GM21723 (cell line): Measurements from ENCODE around the gene TRAF6.
"Not testable (repeated sequence)": the region's sequence is repeated elsewhere in the genome, so short reads cannot be mapped to it uniquely, and the experiment has no call there.

ENCODE experiments used
- ATAC-seq: cut with Tn5 transposase; IDR thresholded peaks from one replicate; pipeline ENCODE4 v1.9.1; 2021; ENCODE audit warnings: mild to moderate bottlenecking, moderate library complexity; ENCODE audit not compliant: unreplicated experiment

The TRAF6 gene, protein sequence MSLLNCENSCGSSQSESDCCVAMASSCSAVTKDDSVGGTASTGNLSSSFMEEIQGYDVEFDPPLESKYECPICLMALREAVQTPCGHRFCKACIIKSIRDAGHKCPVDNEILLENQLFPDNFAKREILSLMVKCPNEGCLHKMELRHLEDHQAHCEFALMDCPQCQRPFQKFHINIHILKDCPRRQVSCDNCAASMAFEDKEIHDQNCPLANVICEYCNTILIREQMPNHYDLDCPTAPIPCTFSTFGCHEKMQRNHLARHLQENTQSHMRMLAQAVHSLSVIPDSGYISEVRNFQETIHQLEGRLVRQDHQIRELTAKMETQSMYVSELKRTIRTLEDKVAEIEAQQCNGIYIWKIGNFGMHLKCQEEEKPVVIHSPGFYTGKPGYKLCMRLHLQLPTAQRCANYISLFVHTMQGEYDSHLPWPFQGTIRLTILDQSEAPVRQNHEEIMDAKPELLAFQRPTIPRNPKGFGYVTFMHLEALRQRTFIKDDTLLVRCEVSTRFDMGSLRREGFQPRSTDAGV

GRCh38 chr11:36509694-36510593 lies at the start of gene TRAF6:
Gene TRAF6, minus strand, starts transcription at chr11:36510272. Its CDS starts 8,757 bp downstream, at chr11:36501515.
- peak; percentile 97 for ATAC-seq

- ATAC-seq, result peak; percentile 100
Measured at GRCh38 chr11:36558571-36559413, 48.7 kb upstream of the TRAF6 start.

- ATAC-seq, result no peak
Measured at GRCh38 chr11:36557991-36558390, 47.9 kb upstream of the TRAF6 start.

GRCh38 chr11:36557390-36557789 lies 47.3 kb upstream of the TRAF6 start:
- not testable (repeated sequence) for ATAC-seq

DNA sequence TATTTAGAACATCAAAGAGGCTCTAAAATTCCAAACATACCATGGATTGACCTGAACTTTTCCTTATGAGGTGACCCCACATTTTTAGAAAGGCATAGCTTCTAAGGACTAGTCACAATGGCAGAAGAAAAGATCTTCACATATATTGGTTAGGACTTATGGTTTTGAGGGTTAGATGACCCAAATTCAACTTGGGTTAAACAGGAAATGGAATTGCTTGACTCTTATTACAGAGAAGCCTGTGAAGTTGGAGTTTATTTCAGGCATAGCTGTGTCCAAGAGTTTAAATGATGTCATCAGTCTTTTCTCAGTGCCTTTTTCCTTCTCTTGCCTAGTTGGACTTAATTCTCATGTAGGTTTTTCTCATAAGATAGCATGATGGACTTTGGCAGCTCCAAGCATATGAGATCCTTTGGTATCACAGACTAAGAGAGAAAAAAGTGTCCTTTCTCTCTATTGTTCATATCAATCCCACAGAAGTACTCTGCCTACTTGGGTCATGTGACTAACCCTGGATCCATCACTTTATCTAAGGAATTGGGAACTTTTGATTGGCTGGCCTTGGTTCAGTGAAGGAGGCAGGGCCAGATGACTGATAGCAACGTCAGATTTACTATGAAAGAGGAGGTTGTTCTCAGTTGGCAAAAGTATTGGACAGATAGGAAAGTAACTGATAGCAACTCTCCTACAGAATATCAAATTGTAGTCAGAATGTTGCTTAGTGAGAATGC lies 40.5 kb upstream of the TRAF6 start:
- no peak for ATAC-seq

DNA sequence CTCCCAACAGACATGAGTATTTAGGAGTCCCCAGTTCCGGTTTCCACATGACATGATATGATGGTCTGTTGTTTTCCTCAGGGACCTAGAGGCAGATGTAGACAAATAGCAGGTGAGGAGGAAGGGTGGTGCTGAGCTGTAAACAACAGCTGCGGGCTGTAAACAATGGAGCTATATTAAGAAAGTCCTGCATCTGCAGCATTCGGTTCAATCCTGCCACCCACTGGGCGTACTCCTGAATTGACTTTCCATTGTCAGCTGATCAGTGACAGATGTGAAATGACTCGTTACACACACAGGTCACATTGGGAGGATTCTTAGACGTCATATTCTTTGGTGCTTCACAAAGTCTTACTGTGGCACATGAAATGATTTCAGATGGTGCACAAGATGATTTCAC lies 30.9 kb upstream of the TRAF6 start:
- ATAC-seq, result peak; percentile 100

DNA sequence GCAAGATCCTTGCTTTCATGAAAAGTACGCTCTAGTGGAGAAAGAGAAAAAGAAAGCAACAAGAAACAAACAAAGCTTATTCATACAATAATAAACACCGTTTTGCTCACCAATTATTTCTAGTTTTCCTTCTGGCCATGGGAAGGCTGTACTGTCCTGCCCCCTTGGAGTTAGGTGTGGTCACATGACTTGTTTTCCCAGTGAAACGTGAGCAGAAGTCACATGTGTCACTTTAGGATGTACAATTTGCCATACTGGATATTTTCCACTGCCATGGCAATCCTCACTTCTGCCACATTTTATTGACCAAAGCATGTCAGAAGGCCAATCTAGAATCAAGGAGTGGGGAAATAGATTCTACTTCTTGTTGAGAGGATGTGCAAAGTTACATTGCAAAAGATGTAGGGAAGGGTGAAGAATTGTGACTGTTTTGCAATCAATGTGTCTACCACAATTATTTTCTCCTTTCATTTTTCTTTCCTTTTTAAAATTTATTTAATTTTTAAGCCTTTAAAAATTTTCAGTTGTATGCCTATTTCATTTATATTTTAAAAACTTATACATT lies 24.3 kb upstream of the TRAF6 start:
- no peak for ATAC-seq

- ATAC-seq, result no peak
Measured at GRCh38 chr11:36532941-36533601, 23.0 kb upstream of the TRAF6 start.

- ATAC-seq, result no peak
Measured at GRCh38 chr11:36530840-36531239, 20.8 kb upstream of the TRAF6 start.

GRCh38 chr11:36513965-36514364 lies 3.9 kb upstream of the TRAF6 start:
- ATAC-seq, result no peak

GRCh38 chr11:36512016-36512415 lies 1.9 kb upstream of the TRAF6 start:
- no peak for ATAC-seq

GRCh38 chr11:36511062-36511461 lies 990 bp upstream of the TRAF6 start:
- ATAC-seq, result not testable (repeated sequence)

DNA sequence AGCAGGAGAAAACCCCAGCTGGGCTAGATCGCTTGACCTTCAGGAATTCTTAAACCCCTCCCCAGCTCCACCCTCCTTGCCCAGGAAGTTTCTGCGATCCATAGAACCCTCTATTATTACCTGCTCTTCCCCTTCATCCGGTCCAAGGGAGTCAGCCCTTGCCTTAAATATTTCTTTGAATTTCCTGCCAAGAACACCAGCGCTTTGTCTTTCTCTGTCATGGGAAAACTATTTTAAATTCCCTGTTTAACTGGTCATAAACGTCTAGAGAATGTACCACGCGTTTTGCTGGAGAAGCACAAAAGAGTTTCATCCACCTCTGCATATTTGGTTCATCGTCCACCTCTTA lies 496 bp upstream of the TRAF6 start:
- no peak for ATAC-seq

- ATAC-seq, result peak; percentile 24
Measured at GRCh38 chr11:36509201-36509639, 852 bp downstream of the TRAF6 start.

DNA sequence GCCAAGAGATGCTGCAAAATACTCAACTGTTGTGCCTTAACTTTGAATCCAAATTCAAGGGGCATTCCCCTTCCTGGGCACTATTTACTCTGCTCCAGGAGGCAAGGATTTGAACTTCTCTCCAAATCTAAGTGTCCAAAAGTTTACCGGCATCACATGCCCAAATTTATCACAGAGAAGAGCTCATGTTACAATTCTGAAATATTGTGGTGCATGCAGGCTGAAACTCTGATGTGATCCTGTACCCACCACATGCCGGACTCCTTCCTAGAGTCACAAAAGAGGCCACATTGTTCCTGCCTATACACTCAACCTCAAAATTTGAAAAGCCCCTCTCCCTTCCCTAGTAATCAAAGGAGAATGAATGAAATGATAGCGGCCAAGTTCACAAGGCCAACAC lies 1.3 kb downstream of the TRAF6 start:
- ATAC-seq, result no peak

GRCh38 chr11:36507824-36508489 lies 2.1 kb downstream of the TRAF6 start:
- no peak for ATAC-seq

- no peak for ATAC-seq
Measured at GRCh38 chr11:36501236-36501635, 8.8 kb downstream of the TRAF6 start.

DNA sequence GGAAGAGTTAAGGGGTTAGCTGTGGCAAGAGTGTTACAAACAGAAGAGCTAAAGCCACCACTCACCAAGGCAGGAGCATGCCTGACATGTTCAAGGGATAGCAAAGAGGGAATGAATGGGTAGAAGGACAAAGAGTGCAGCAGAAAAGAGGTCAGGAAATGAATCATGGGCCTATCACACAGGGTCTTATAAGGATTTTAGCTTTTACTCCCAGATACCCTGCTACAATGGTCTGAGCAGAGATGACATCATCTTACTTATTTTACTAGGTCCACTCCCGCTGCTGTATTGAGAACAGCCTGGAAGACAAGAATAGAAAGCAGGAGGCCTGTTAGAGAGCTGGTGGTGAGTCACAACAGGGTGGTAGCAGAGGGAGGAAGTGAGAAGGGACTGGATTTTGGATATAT lies 9.8 kb downstream of the TRAF6 start:
- ATAC-seq, result peak; percentile 90

DNA sequence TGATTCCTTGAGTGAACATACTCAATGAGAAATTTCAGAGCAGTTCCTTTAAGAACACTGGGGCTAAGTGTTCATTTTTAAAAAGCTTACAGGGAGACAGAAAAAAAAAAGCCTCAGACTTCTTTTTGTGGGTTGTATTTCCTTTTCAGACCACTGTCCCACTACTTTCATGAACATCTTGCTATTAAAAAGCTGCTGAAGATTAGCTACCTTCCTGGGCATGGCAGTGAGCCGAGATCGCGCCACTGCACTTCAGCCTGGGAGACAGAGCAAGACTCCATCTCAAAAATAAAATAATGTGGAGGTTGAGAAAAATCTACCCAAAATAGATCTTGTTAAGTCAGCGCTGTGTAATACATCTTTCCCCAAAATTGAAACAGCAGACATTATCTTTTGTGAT lies 10.8 kb downstream of the TRAF6 start:
- no peak for ATAC-seq
